HG03103 (cell line): ENCODE measurements around the gene TRIM67.
"Not testable (repeated sequence)": the region's sequence is repeated elsewhere in the genome, so short reads cannot be mapped to it uniquely, and the experiment has no call there.

Source experiments
- ATAC-seq: cut with Tn5 transposase; IDR thresholded peaks from one replicate; pipeline ENCODE4 v1.9.1; 2021; ENCODE audit warnings: low read depth; ENCODE audit not compliant: unreplicated experiment

TRIM67 gene

DNA sequence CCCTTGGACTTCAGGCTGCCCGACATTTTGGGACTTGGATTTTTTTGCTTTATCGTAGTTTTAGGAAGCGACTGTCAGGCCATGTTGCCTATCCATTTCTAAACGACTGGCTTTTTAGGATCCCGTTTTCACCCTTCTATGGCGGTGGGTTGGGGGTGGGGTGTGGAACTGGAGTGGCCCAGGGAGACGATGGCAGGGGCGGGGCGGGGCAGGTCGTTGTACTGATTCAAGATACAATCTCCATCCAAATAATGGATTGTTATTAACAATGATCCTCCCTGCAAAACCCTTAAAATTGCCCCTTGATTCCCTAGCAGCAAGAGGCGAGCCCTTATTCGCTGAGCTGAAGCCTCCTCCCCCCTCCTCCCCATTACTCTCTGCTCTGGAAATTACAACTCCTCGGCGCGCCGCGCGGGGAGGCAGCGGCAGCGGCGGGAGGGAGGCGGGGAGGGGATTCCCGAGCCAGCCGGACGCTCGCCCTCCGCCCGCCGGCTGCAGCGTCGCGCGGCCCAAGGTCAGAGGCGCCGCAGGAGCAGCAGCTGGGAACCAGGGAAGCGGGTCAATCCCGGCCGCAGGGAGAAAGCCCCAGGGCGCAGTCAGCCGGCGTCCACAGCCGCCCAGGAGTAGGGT, at the start of gene TRIM67:
TRIM67 (plus strand) TSS at position 392 of the 630 bp plus-strand sequence. CDS start 912 bp downstream, outside the sequence.
- no peak for ATAC-seq

- ATAC-seq, result no peak
These were observed 45.1 kb upstream of the TRIM67 start for GRCh38 chr1:231116738-231117137.

- no peak for ATAC-seq
These were observed 43.0 kb upstream of the TRIM67 start for GRCh38 chr1:231118704-231119453.

GRCh38 chr1:231121533-231121932, 40.3 kb upstream of the TRIM67 start:
- ATAC-seq, result no peak

DNA sequence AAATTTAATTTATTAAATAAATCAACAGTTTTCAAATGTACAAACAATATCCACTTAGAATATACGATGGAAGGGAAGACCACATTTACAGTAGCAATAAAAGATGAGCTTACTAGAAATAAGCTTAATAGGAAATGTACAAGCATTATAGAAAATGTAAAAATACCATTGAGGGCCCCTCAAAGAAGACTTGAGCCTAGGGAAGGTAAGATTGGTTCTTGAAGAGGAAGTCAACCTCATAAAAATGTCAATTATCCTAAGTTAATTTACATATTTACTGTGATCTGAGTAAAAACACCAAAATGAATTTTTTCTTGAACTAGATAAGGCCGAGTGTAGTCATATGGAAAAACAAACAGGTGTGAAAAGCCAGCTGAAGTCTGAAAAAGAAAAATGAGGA, 39.7 kb upstream of the TRIM67 start:
- ATAC-seq, result no peak

DNA sequence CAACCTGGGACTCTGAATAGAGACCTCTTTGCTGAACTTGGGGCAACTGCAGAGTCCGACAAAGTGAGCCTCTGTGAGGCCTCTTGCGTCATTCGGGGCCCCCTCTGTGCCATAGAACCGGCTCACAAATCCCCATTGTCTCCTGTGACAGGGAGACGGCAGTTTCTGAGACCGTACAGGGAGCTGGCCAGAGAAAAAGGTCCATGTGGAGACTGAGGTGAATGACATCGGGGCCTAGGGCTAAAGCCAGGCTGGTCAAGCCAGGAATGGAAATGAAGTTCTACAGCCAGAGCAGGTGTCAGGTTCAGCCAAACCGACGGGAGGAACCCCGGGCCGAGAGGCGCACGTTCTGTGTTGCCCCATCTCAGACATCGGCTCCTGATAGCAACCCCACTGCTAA, 37.1 kb upstream of the TRIM67 start:
- no peak for ATAC-seq

GRCh38 chr1:231125972-231126580, 35.8 kb upstream of the TRIM67 start:
- no peak for ATAC-seq

DNA sequence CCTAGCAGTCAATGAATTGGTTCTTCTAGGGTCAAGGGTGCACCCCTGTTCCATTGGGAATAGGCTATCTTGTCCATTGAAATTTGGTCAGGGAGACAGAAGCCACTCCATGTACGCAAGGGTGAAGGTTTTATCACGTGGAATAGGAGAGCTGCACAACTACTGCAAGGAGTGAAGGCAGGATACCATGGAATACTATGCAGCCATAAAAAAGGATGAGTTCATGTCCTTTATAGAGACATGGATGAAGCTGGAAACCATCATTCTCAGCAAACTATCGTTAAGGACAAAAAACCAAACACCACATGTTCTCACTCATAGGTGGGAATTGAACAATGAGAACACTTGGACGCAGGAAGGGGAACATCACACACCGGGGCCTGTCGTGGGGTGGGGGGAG, 34.8 kb upstream of the TRIM67 start:
- not testable (repeated sequence) for ATAC-seq

DNA sequence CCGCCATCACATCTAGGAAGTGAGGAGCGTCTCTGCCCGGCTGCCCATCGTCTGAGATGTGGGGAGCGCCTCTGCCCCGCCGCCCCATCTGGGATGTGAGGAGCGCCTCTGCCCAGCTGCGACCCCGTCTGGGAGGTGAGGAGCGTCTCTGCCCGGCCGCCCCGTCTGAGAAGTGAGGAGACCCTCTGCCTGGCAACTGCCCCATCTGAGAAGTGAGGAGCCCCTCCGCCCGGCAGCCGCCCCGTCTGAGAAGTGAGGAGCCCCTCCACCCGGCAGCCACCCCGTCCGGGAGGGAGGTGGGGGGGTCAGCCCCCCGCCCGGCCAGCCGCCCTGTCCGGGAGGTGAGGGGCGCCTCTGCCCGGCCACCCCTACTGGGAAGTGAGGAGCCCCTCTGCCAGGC, 33.4 kb upstream of the TRIM67 start:
- ATAC-seq, result not testable (repeated sequence)

DNA sequence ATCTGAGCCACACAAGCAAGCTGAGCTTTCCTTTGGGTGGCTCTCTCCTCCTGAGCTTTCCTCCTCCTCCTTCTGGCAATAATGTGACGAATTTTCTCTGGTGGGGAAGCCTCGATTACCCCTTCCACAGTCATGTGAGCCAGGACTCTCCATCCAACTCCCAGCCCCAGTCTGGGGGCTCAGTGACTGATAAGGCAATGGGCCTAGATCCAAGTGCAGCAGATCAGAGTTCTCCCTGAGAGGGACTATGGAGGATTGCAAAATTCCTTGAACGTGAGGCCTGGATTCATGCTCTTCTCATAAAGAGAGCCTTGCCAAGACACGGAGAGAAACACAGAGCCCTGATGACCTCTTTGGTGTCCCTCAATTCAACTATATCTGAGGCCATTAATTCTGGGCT, 31.3 kb upstream of the TRIM67 start:
- no peak for ATAC-seq

GRCh38 chr1:231132591-231132990, 29.3 kb upstream of the TRIM67 start:
- not testable (repeated sequence) for ATAC-seq

DNA sequence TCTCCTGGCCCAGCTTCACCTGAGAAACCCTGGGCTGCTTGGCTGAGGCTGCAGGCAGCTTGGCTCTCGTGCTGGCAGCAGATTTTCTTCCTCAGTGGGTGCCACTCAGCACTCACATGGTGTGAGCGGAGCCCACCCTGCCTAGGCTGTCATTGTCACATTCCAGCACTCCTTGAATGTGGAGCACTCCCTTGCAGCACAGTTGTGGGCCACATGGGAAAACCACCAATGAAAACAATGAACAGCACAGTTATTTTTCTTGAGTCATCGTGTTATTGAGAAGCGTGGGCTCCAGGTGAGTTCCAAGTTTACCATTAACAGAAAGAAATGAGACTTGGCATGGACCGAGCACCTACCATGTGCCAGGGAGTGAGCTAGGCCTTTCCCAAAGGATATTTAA, 27.2 kb upstream of the TRIM67 start:
- ATAC-seq, result no peak

GRCh38 chr1:231138236-231138635, 23.6 kb upstream of the TRIM67 start:
- ATAC-seq, result no peak

GRCh38 chr1:231139125-231139649, 22.7 kb upstream of the TRIM67 start:
- no peak for ATAC-seq

- no peak for ATAC-seq
These were observed 21.9 kb upstream of the TRIM67 start for GRCh38 chr1:231139659-231140654.

DNA sequence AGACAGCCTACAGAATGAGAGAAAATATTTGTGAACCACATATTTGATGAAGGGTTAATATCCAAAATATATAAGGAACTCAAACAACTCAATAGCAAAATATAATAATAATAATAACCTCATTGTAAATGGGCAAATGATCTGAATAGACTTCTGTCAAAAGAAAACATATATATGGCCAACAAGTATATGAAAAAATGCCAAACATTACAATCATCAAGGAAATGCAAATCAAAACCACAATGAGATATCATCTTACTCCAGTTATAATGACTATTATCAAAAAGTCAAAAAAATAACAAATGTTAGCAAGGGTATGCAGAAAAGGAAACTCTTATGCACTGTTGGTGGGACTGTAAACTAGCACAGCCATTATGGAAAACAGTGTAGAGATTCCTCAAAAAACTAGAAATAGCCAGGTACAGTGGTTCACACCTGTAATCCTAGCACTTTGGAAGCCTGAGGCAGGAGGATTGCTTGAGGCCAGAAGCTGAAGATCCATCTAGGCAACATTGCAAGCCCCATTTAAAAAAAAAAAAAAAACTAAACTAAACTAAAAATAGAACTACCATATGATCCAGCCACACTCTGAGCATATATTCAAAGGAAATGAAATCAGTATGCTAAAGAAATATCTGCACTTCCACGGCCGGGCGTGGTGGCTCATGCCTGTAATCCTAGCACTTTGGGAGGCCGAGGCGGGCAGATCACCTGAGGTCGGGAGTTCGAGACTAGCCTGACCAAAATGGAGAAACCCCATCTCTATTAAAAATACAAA, 17.3 kb upstream of the TRIM67 start:
- ATAC-seq, result no peak

DNA sequence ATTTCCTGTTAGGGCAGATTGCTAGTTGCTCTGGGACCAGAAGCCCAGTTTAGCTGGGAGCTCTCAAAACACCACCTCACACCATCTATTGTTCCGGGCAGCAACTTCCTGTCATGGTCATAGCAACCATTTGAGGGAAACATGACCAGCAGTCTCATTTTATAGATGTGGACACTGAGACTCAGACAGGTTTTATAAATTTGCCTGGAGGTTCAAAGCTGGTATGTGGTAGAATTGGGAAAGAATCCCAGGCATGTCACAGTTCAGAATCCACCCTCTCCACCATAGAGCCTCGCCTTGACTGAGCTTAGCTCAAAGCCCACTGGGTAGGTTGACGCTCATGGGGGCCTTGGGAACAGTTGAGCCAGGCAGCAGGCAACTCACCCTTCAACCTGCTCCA, 14.0 kb upstream of the TRIM67 start:
- ATAC-seq, result no peak

DNA sequence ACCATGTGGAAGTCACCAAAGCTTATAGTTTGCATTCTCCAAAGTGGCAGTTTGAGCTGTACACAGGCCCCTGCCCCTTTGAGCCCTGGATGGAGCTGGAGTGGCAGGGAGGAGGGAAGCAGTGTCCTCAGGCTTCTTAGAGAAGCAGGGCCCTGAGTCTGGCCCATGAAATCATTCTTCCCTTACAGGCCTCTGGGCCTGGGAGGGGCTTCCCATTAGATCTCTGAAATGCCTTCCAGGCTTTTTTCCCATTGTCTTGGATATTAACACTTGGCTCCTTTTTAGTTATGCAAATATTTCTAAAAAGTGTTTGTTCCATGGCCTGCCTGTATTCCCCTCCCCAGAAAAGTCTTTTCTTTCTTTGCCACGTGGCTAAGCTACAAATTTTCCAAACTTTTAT, 10.0 kb upstream of the TRIM67 start:
- no peak for ATAC-seq

GRCh38 chr1:231153726-231154125, 8.1 kb upstream of the TRIM67 start:
- no peak for ATAC-seq

- no peak for ATAC-seq
These were observed 6.0 kb upstream of the TRIM67 start for GRCh38 chr1:231155808-231156207.
